ENCODE measurements around the gene ZNF846. TPM values are rescaled to one million over a fixed set of nuclear protein-coding genes. Genes with fewer than 3 reads are reported as not detected.
"Not testable (repeated sequence)": the region's sequence is repeated elsewhere in the genome, so short reads cannot be mapped to it uniquely, and the experiment has no call there.

ZNF846 gene
- total RNA-seq, 4 donors from 2014 or later: 10.5 to 36.1 (median 20.4) TPM

GRCh38 chr19:9793071-9793591 is 24.6 kb upstream of the ZNF846 start:
- Histone ChIP-seq H3K4me1 (peaks cover 0 to 39% (median 0%) of the 10 kb centered on the region in 3 donors), H3K36me3 (no peaks in the 10 kb centered on the region), H3K9me3 (no peaks in the 10 kb centered on the region), H3K27ac (peak overlapping the region; percentile 91 to 97 (median 96)), H3K4me3 (peak overlapping the region; percentile 51 to 76), H3K27me3 (no peaks in the 10 kb centered on the region)
- 39 to 77% methylated on average over 5 to 13 of the region's 36 CpGs for WGBS, 2 donors (ENCODE audit: low coverage in 1 of 2)
- no peak for TF ChIP-seq POLR2A (IDR thresholded peaks at IDR 0.05)
- TF ChIP-seq, protein P1, sequence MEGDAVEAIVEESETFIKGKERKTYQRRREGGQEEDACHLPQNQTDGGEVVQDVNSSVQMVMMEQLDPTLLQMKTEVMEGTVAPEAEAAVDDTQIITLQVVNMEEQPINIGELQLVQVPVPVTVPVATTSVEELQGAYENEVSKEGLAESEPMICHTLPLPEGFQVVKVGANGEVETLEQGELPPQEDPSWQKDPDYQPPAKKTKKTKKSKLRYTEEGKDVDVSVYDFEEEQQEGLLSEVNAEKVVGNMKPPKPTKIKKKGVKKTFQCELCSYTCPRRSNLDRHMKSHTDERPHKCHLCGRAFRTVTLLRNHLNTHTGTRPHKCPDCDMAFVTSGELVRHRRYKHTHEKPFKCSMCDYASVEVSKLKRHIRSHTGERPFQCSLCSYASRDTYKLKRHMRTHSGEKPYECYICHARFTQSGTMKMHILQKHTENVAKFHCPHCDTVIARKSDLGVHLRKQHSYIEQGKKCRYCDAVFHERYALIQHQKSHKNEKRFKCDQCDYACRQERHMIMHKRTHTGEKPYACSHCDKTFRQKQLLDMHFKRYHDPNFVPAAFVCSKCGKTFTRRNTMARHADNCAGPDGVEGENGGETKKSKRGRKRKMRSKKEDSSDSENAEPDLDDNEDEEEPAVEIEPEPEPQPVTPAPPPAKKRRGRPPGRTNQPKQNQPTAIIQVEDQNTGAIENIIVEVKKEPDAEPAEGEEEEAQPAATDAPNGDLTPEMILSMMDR (IDR thresholded peaks at IDR 0.05): no peak
- ATAC-seq: peak; percentile 29

DNA sequence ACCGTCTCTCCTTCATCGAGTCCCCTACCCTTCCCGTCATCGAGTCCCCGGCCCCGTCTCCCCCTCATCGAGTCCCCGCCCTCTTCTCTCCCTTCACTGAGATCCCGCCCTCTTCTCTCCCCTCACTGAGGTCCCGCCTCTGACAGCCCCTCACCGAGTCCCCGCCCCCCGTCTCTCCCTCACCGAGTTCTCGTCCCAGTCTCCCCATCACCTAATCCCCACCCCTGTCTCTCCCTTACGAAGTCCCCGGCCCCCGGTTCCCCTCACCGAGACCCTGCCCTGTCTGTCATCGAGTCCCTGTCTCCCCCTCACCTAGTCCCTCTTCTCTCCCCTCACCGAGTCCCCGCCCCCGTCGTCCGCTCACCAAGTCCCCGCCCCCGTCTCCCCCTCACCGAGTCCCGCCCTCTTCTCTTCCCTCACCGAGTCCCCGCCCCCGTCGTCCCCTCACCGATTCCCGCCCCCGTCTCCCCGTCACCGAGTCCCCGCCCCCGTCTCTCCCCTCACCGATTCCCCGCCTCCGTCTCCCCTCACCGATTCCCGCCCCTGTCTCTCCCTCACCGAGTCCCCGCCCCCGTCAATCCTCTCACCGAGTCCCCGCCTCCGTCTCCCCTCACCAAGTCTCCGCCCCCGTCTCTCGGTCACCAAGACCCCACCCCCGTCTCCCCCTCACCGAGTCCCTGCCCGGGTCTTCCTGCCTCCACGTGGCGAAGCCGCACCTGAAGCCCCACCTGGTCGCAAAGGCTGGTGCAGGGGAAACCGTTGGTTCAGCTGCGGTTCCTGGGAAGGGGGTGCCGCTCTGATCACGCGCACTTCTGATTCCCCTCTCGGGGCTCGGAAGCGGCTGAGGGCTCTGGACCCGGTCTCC is 23.9 kb upstream of the ZNF846 start:
- H3K9me3 ChIP-seq: no peaks in the 10 kb centered on the region
- peak overlapping the region; percentile 51 to 76 for H3K4me3 ChIP-seq
- WGBS, 2 donors (ENCODE audit: low coverage in 1 of 2): 0 to 1% methylated on average over 3 to 19 of the region's 70 CpGs
- H3K36me3 ChIP-seq: no peaks in the 10 kb centered on the region
- peak; percentile 80 for ATAC-seq
- H3K4me1 ChIP-seq: peaks cover 0 to 39% (median 0%) of the 10 kb centered on the region in 3 donors
- TF ChIP-seq, protein P1 (IDR thresholded peaks at IDR 0.05): peak in 1 of 4 experiments; percentile 25
- TF ChIP-seq POLR2A (IDR thresholded peaks at IDR 0.05): no peak
- no peaks in the 10 kb centered on the region for H3K27me3 ChIP-seq
- H3K27ac ChIP-seq: peak overlapping the region; percentile 91 to 97 (median 96)

DNA sequence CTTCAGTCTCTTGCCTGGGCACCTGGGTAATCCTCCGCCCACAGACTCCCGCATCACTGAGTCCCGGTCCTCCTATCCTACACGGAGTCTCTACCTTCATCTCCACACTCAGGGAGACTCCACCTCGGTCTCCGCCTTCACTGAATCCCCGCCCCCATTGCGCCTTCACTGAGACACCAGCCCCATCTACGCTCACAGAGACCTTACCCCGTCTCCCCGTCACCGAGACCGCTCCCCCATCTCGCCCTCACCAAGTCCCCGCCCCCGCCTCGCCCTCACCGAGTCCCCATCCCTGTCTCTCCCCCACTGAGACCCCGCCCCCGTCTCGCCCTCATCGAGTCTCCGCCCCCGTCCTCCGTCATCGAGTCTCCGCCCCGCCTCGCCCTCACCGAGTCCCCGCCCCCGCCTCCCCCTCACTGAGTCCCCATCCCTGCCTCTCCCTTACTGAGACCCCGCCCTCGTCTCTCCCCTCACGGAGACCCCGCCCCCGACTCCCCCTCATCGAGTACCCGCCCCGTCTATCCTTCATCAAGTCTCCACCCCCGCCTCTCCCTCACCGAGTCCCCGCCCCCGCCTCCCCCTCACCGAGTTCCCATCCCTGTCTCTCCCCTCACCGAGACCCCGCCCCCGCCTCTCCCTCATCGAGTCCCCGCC is 23.1 kb upstream of the ZNF846 start:
- peak overlapping the region; percentile 77 to 97 (median 96) for H3K27ac ChIP-seq
- peaks cover 0 to 42% (median 0%) of the 10 kb centered on the region in 3 donors for H3K4me1 ChIP-seq
- TF ChIP-seq POLR2AphosphoS5 (IDR thresholded peaks at IDR 0.05) (no peak), POLR2A (IDR thresholded peaks at IDR 0.05) (peak in 1 of 2 donors; percentile 17), EP300 (IDR thresholded peaks at IDR 0.05) (no peak)
- H3K36me3 ChIP-seq: no peaks in the 10 kb centered on the region
- H3K9me3 ChIP-seq: no peaks in the 10 kb centered on the region
- WGBS, 2 donors (ENCODE audit: low coverage in 1 of 2): 0 to 2% methylated on average over 6 to 15 of the region's 50 CpGs
- H3K4me3 ChIP-seq: peak overlapping the region; percentile 46 to 76
- no peaks in the 10 kb centered on the region for H3K27me3 ChIP-seq
- ATAC-seq: peak; percentile 79

GRCh38 chr19:9791073-9791367 is 22.5 kb upstream of the ZNF846 start:
- not testable (repeated sequence) for H3K36me3 ChIP-seq, ATAC-seq, H3K9me3 ChIP-seq, H3K27me3 ChIP-seq
- Histone ChIP-seq H3K4me3 (peak overlapping the region in 1 of 2 donors; percentile 76), H3K27ac (peak overlapping the region; percentile 51 to 97 (median 96)), H3K4me1 (peaks cover 0 to 43% (median 4%) of the 10 kb centered on the region in 3 donors)
- WGBS, 2 donors (ENCODE audit: low coverage in 1 of 2): 55 to 80% methylated on average over 2 to 6 of the region's 6 CpGs

GRCh38 chr19:9789579-9789978 is 21.0 kb upstream of the ZNF846 start:
- H3K4me1 ChIP-seq: peaks cover 0 to 45% (median 7%) of the 10 kb centered on the region in 3 donors
- ATAC-seq: not testable (repeated sequence)

GRCh38 chr19:9789066-9789465 is 20.5 kb upstream of the ZNF846 start:
- TF ChIP-seq POLR2A (IDR thresholded peaks at IDR 0.05): no peak
- TF ChIP-seq, protein P1 (IDR thresholded peaks at IDR 0.05): no peak
- no peak for TF ChIP-seq EP300 (IDR thresholded peaks at IDR 0.05)
- TF ChIP-seq POLR2AphosphoS5 (IDR thresholded peaks at IDR 0.05): no peak
- 42 to 52% methylated on average over 7 to 8 of the region's 11 CpGs for WGBS, 2 donors (ENCODE audit: low coverage in 1 of 2)
- H3K27ac ChIP-seq: peak overlapping the region; percentile 20 to 97 (median 84)

More at GRCh38 chr19:9789579-9789978, 21.0 kb upstream of the ZNF846 start:
- 25 to 67% methylated on average over 1 to 5 of the region's 5 CpGs for WGBS, 2 donors (ENCODE audit: low coverage in 1 of 2)
- H3K36me3 ChIP-seq, H3K27me3 ChIP-seq, H3K9me3 ChIP-seq, H3K4me3 ChIP-seq: not testable (repeated sequence)
- peak overlapping the region; percentile 20 to 97 (median 84) for H3K27ac ChIP-seq

GRCh38 chr19:9788604-9789003 is 20.1 kb upstream of the ZNF846 start:
- not testable (repeated sequence) for H3K9me3 ChIP-seq, H3K36me3 ChIP-seq, H3K4me3 ChIP-seq, H3K27me3 ChIP-seq, ATAC-seq
- Histone ChIP-seq H3K4me1 (peaks cover 0 to 52% (median 10%) of the 10 kb centered on the region in 3 donors), H3K27ac (peak overlapping the region in 1 of 4 donors; percentile 96)
- WGBS, 2 donors (ENCODE audit: low coverage in 1 of 2): 89 to 96% methylated on average over 5 to 13 of the region's 13 CpGs

More at GRCh38 chr19:9789066-9789465, 20.5 kb upstream of the ZNF846 start:
- no peaks in the 10 kb centered on the region for H3K27me3 ChIP-seq
- no peak for ATAC-seq
- H3K4me1 ChIP-seq: peaks cover 0 to 50% (median 10%) of the 10 kb centered on the region in 3 donors
- no peaks in the 10 kb centered on the region for H3K9me3 ChIP-seq
- no peaks in the 10 kb centered on the region for H3K36me3 ChIP-seq
- H3K4me3 ChIP-seq: no peak overlapping the region

All from gastroesophageal sphincter (tissue), 4 donors.